HepG2 (cell line): Measurements from ENCODE around the gene PSKH1. TPM values are rescaled to one million over a fixed set of nuclear protein-coding genes. Genes with fewer than 3 reads are reported as not detected.
A peak's percentile ranks its signal among the peaks of the same experiment; 100 is the strongest.

Experiments
- HNF1B ChIP-seq: sonication (generic); formaldehyde crosslinking; IDR thresholded peaks from 2 replicates; pipeline ENCODE4 v1.5.1; 2020; ENCODE audit warnings: mild to moderate bottlenecking, moderate library complexity, missing genetic modification reagents
- LRRFIP1 ChIP-seq: sonication (generic); formaldehyde crosslinking; conservative IDR thresholded peaks from 2 replicates; pipeline ENCODE4 v1.4.0; 2020; ENCODE audit warnings: missing genetic modification reagents
- NCOR1 ChIP-seq: fragments of 200-600 bp; sonication (generic); IDR thresholded peaks from 2 replicates; pipeline ENCODE4 v1.7.0; 2017; ENCODE audit warnings: antibody characterized with exemption, low read length, borderline replicate concordance
- STAT6 ChIP-seq: sonication (generic); formaldehyde crosslinking; IDR thresholded peaks from 2 replicates; pipeline ENCODE4 v1.4.0; 2020; ENCODE audit warnings: missing genetic modification reagents, mild to moderate bottlenecking, borderline replicate concordance
- THAP7 ChIP-seq: sonication (generic); formaldehyde crosslinking; IDR thresholded peaks from 2 replicates; pipeline ENCODE4 v1.8.1; 2023; ENCODE audit warnings: mild to moderate bottlenecking, missing genetic modification reagents
- ZBTB39 ChIP-seq: sonication (generic); formaldehyde crosslinking; IDR thresholded peaks from 2 replicates; pipeline ENCODE4 v1.5.0; 2020; ENCODE audit warnings: missing genetic modification reagents
- ZNF205 ChIP-seq: IDR thresholded peaks from 2 replicates; pipeline ENCODE4 v1.6.1; 2018; ENCODE audit warnings: missing biosample characterization, missing genetic modification reagents
- ZNF609 ChIP-seq: sonication (generic); formaldehyde crosslinking; IDR thresholded peaks from 2 replicates; pipeline ENCODE4 v1.4.0; 2020; ENCODE audit warnings: mild to moderate bottlenecking, missing genetic modification reagents, borderline replicate concordance
- ZNF629 ChIP-seq: sonication (generic); formaldehyde crosslinking; conservative IDR thresholded peaks from 2 replicates; pipeline ENCODE4 v1.5.0; 2020; ENCODE audit warnings: missing genetic modification reagents
- ZNF883 ChIP-seq: sonication (generic); formaldehyde crosslinking; IDR thresholded peaks from 2 replicates; pipeline ENCODE4 v1.5.1; 2020; ENCODE audit warnings: mild to moderate bottlenecking, missing genetic modification reagents; ENCODE audit errors: not compliant biosample characterization
- ZSCAN9 ChIP-seq: IDR thresholded peaks from 2 replicates; pipeline ENCODE4 v1.6.1; 2016; ENCODE audit warnings: borderline replicate concordance
- polyA plus RNA-seq, 8 experiments: library from polyadenylated mRNA; depleted of rRNA in 3 of 8; stranded (reverse) in 7 of 8; unstranded in 1 of 8; fragments of >200 nt; fragmentation: Illumina TruSeq in 4 of 8; extraction: Trizol in 4 of 8; gene quantifications; 2 replicates each; pipeline versions ENCODE4 v1.2.1 to v1.2.3, GENCODE V29; 2011 to 2016; ENCODE audit warnings: low read depth in 4 of 8, missing spikeins in 1 of 8, mixed read lengths in 1 of 8; ENCODE audit not compliant: insufficient read depth in 1 of 8
- total RNA-seq, 5 experiments: library from RNA; depleted of rRNA; stranded (reverse); fragments of >200 nt; fragmentation: Illumina TruSeq; extraction: Trizol; gene quantifications; 2 replicates each; pipeline ENCODE4 v1.2.3, GENCODE V29; 2016; ENCODE audit warnings: low read depth in 1 of 5

PSKH1 gene
- total and polyA plus RNA-seq, 2 of the 13 experiments (the other 11 are each of a cell fraction or from before 2014, with no cell fraction given): 8.4 to 19.1 TPM

GRCh38 chr16:67872631-67873434 is 20.2 kb upstream of the PSKH1 start, which contains the start of gene EDC4 (continued):
- TF ChIP-seq STAT6 (CRISPR knock-in tag) (no peak; the same call in 1 of the 2 replicates), ZNF883 (peak; percentile 84), NCOR1 (no peak), THAP7 (CRISPR knock-in tag) (peak; percentile 88), ZNF629 (no peak; the same call in 1 of the 2 replicates), ZSCAN9 (CRISPR knock-in tag) (peak; percentile 78), ZNF205 (CRISPR knock-in tag) (peak; percentile 86), HNF1B (CRISPR knock-in tag) (peak; percentile 86), ZNF609 (peak; percentile 13; the same call in 1 of the 2 replicates), LRRFIP1 (CRISPR knock-in tag) (0 out of 2 replicates have a peak, but pooled peaks have one; percentile 67), ZBTB39 (peak; percentile 83; the same call in 1 of the 2 replicates)
